Measurements from ENCODE around the gene ATP13A1. TPM values are rescaled to one million over a fixed set of nuclear protein-coding genes. Genes with fewer than 3 reads are reported as not detected.

Gene ATP13A1
- total RNA-seq, 4 donors from 2014 or later, result 65.6 to 142 (median 92.3) TPM

GRCh38 chr19:19633711-19634515, 29.6 kb downstream of the ATP13A1 start:
- H3K4me1 ChIP-seq, result peaks cover 0 to under 1% (median 0%) of the 10 kb centered on the region in 3 donors
- no peak overlapping the region for H3K27ac ChIP-seq
- 76% methylated on average over 6 of the region's 22 CpGs; no CpG with 5 or more reads in 1 of the 2 donors for WGBS, 2 donors (ENCODE audit: low coverage in 1 of 2)
- TF ChIP-seq EP300 (IDR thresholded peaks at IDR 0.05), result no peak
- no peak for TF ChIP-seq POLR2AphosphoS5 (IDR thresholded peaks at IDR 0.05)
- no peak for TF ChIP-seq POLR2A (IDR thresholded peaks at IDR 0.05)
- TF ChIP-seq CTCF (IDR thresholded peaks at IDR 0.05), result no peak
- no peaks in the 10 kb centered on the region for H3K9me3 ChIP-seq
- ATAC-seq, result no peak
- H3K27me3 ChIP-seq, result peaks cover under 1% of the 10 kb centered on the region
- peaks cover 0 to 51% of the 10 kb centered on the region in 2 donors for H3K36me3 ChIP-seq
- no peak overlapping the region for H3K4me3 ChIP-seq

GRCh38 chr19:19632661-19633060, 30.8 kb downstream of the ATP13A1 start:
- no peaks in the 10 kb centered on the region for H3K9me3 ChIP-seq
- H3K4me1 ChIP-seq, result peaks cover 0 to 13% (median 10%) of the 10 kb centered on the region in 3 donors
- WGBS, 2 donors (ENCODE audit: low coverage in 1 of 2), result 83 to 90% methylated on average over 3 to 5 of the region's 5 CpGs
- TF ChIP-seq POLR2A (IDR thresholded peaks at IDR 0.05), result no peak
- TF ChIP-seq EP300 (IDR thresholded peaks at IDR 0.05), result no peak
- no peak for TF ChIP-seq POLR2AphosphoS5 (IDR thresholded peaks at IDR 0.05)
- no peak for TF ChIP-seq CTCF (IDR thresholded peaks at IDR 0.05)
- peaks cover 0 to 43% of the 10 kb centered on the region in 2 donors for H3K36me3 ChIP-seq
- H3K27ac ChIP-seq, result no peak overlapping the region
- ATAC-seq, result no peak
- peaks cover 13% of the 10 kb centered on the region for H3K27me3 ChIP-seq
- no peak overlapping the region for H3K4me3 ChIP-seq

DNA sequence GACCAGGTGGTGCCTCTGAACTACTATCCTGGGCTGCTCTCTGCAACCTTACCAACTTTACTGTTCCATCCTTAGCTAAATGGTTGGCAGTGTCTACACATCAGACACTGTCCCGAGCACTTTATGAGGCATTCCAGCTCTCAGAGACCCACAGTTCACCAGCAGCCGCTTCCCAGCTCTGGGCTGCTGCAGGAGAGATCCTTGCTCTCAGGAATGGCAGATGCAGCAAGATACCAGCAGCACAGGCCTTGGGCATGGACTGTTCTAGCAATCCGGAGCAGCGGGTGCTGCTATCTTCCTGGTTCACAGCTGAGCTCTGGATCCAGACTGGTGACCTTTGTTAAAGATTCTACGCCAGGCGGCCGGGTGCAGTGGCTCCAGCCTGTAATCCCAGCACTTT, 32.1 kb downstream of the ATP13A1 start:
- Histone ChIP-seq H3K4me3 (no peak overlapping the region), H3K27me3 (peaks cover 26% of the 10 kb centered on the region), H3K27ac (no peak overlapping the region), H3K36me3 (peaks cover 0 to 32% of the 10 kb centered on the region in 2 donors), H3K9me3 (no peaks in the 10 kb centered on the region), H3K4me1 (peaks cover 0 to 19% (median 13%) of the 10 kb centered on the region in 3 donors)
- ATAC-seq, result no peak
- 71 to 87% methylated on average over 1 to 3 of the region's 7 CpGs for WGBS, 2 donors (ENCODE audit: low coverage in 1 of 2)
- no peak for TF ChIP-seq POLR2A (IDR thresholded peaks at IDR 0.05)
- TF ChIP-seq POLR2AphosphoS5 (IDR thresholded peaks at IDR 0.05), result no peak
- TF ChIP-seq EP300 (IDR thresholded peaks at IDR 0.05), result no peak
- TF ChIP-seq CTCF (IDR thresholded peaks at IDR 0.05), result no peak

DNA sequence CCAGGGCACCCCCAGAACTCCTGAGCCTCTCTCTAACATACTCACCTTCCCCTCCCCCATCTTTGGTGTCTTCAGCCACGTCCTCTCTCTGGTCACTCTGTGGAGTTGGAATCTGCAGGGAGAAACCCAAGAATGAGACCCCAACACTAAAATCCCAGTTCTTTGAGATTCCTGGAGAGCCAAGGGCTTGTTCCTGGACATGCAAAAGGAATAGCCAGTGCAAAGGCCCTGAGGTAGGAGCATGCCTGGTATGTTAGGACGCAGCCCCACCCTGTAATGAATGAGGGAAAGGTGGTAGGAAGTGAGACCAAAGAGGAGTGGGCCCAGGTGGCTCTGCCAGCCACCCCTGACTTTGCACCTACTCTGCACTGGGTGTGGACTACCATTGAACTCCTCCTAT, 33.0 kb downstream of the ATP13A1 start:
- Histone ChIP-seq H3K9me3 (no peaks in the 10 kb centered on the region), H3K27ac (no peak overlapping the region), H3K4me1 (peaks cover 0 to 19% (median 13%) of the 10 kb centered on the region in 3 donors), H3K36me3 (peaks cover 0 to 23% of the 10 kb centered on the region in 2 donors), H3K4me3 (no peak overlapping the region), H3K27me3 (peaks cover 30% of the 10 kb centered on the region)
- WGBS, 2 donors (ENCODE audit: low coverage in 1 of 2), result 100% methylated on average over 1 of the region's 2 CpGs; no CpG with 5 or more reads in 1 of the 2 donors
- TF ChIP-seq POLR2A (IDR thresholded peaks at IDR 0.05), result no peak
- no peak for TF ChIP-seq EP300 (IDR thresholded peaks at IDR 0.05)
- TF ChIP-seq CTCF (IDR thresholded peaks at IDR 0.05), result no peak
- no peak for TF ChIP-seq POLR2AphosphoS5 (IDR thresholded peaks at IDR 0.05)
- ATAC-seq, result no peak

GRCh38 chr19:19630062-19630414, 33.4 kb downstream of the ATP13A1 start:
- H3K27me3 ChIP-seq, result peaks cover 30% of the 10 kb centered on the region
- H3K4me1 ChIP-seq, result peaks cover 0 to 19% (median 13%) of the 10 kb centered on the region in 3 donors
- peaks cover 0 to 19% of the 10 kb centered on the region in 2 donors for H3K36me3 ChIP-seq
- no peak for TF ChIP-seq POLR2AphosphoS5 (IDR thresholded peaks at IDR 0.05)
- no peak for TF ChIP-seq POLR2A (IDR thresholded peaks at IDR 0.05)
- TF ChIP-seq CTCF (IDR thresholded peaks at IDR 0.05), result no peak
- no peak for TF ChIP-seq EP300 (IDR thresholded peaks at IDR 0.05)
- H3K27ac ChIP-seq, result no peak overlapping the region
- H3K4me3 ChIP-seq, result no peak overlapping the region
- H3K9me3 ChIP-seq, result no peaks in the 10 kb centered on the region
- no peak for ATAC-seq
- 87% methylated on average over 3 of the region's 11 CpGs; no CpG with 5 or more reads in 1 of the 2 donors for WGBS, 2 donors (ENCODE audit: low coverage in 1 of 2)

Measured in gastroesophageal sphincter (tissue), 4 donors.